Peyer's patch (tissue), 4 donors: Measurements from ENCODE around the gene DUSP1.

ENCODE experiments used
- POLR2A ChIP-seq, 2 donors: fragments of 450-650 bp; IDR thresholded peaks; one replicate each; pipeline ENCODE4 v1.5.1; 2017; ENCODE audit warnings: antibody characterized with exemption in 2 of 2, mild to moderate bottlenecking in 2 of 2, moderate library complexity in 2 of 2
- TF ChIP-seq, protein P1 (sequence below), 6 experiments: fragments of 450-650 bp in 4 of 6; fragments of 200-600 bp in 2 of 6; sonication (generic) in 1 of 6; IDR thresholded peaks; one replicate each; pipeline ENCODE4 v1.5.1; 2017 to 2019; ENCODE audit warnings: antibody characterized with exemption in 6 of 6, mild to moderate bottlenecking in 3 of 6, moderate library complexity in 1 of 6

DNA sequence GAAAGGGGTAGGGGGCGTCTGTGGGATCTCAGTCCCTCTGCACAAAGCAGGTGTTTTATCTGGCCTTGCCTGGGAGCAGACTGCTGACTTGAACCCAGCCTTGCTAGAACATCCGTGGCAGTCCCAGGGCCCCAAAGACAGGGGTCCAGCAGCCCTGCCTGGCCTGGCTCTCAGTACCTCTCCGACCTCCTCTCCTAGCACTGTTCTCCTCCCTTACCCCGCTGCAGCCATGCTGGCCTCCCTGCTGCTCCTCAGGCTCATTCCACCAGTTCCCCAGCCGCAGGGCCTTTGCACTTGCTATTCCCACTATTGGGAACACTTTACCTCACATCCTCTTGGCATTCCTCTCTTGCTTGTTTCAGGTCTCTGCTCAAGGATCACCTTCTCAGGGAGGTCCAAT, 45.2 kb downstream of the DUSP1 start:
- TF ChIP-seq, protein P1, sequence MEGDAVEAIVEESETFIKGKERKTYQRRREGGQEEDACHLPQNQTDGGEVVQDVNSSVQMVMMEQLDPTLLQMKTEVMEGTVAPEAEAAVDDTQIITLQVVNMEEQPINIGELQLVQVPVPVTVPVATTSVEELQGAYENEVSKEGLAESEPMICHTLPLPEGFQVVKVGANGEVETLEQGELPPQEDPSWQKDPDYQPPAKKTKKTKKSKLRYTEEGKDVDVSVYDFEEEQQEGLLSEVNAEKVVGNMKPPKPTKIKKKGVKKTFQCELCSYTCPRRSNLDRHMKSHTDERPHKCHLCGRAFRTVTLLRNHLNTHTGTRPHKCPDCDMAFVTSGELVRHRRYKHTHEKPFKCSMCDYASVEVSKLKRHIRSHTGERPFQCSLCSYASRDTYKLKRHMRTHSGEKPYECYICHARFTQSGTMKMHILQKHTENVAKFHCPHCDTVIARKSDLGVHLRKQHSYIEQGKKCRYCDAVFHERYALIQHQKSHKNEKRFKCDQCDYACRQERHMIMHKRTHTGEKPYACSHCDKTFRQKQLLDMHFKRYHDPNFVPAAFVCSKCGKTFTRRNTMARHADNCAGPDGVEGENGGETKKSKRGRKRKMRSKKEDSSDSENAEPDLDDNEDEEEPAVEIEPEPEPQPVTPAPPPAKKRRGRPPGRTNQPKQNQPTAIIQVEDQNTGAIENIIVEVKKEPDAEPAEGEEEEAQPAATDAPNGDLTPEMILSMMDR (IDR thresholded peaks at IDR 0.05): no peak
- no peak for TF ChIP-seq POLR2A (IDR thresholded peaks at IDR 0.05)
